ENCODE data around the gene SGTA. TPM values are rescaled to one million over a fixed set of nuclear protein-coding genes. Genes with fewer than 3 reads are reported as not detected.

SGTA gene
- total and polyA plus RNA-seq, 4 donors, result 16.7 to 38.4 (median 21.0) TPM

- Histone ChIP-seq H3K9me3 (ENCODE audit: control insufficient read depth in 4 of 4, low read length in 3 of 4) (no peaks in the 10 kb centered on the region), H3K9ac (ENCODE audit: low read depth in 1 of 2, low read length in 2 of 2) (no peak overlapping the region), H3K4me1 (ENCODE audit: control insufficient read depth in 4 of 4, insufficient read depth in 4 of 4, low read length in 3 of 4) (peaks cover 0 to under 1% (median under 1%) of the 10 kb centered on the region in 4 donors), H3K36me3 (ENCODE audit: control insufficient read depth in 4 of 4, insufficient read depth in 3 of 4, low read depth in 1 of 4, low read length in 3 of 4) (peaks cover 0 to 52% (median 5%) of the 10 kb centered on the region in 4 donors), H3K27me3 (ENCODE audit: control insufficient read depth in 4 of 4, insufficient read depth in 4 of 4, low read length in 3 of 4) (no peaks in the 10 kb centered on the region), H3K4me3 (ENCODE audit: low read depth in 1 of 3, low read length in 3 of 3) (no peak overlapping the region), H3K27ac (ENCODE audit: low read depth in 1 of 2, low read length in 2 of 2) (no peak overlapping the region)
- no peak for DNase-seq (ENCODE audit: low spot score)
- TF ChIP-seq EGR1 (IDR thresholded peaks at IDR 0.05; ENCODE audit: low read depth in 2 of 2) (no peak), HNF4G (IDR thresholded peaks at IDR 0.05) (no peak), RXRA (IDR thresholded peaks at IDR 0.05) (no peak), FOXA2 (IDR thresholded peaks at IDR 0.05) (no peak), ATF3 (IDR thresholded peaks at IDR 0.05) (no peak), SP1 (IDR thresholded peaks at IDR 0.05) (no peak), YY1 (IDR thresholded peaks at IDR 0.05) (no peak), REST (IDR thresholded peaks at IDR 0.05) (no peak), HNF4A (conservative IDR thresholded peaks at IDR 0.05) (no peak)
- TF ChIP-seq, protein P1, sequence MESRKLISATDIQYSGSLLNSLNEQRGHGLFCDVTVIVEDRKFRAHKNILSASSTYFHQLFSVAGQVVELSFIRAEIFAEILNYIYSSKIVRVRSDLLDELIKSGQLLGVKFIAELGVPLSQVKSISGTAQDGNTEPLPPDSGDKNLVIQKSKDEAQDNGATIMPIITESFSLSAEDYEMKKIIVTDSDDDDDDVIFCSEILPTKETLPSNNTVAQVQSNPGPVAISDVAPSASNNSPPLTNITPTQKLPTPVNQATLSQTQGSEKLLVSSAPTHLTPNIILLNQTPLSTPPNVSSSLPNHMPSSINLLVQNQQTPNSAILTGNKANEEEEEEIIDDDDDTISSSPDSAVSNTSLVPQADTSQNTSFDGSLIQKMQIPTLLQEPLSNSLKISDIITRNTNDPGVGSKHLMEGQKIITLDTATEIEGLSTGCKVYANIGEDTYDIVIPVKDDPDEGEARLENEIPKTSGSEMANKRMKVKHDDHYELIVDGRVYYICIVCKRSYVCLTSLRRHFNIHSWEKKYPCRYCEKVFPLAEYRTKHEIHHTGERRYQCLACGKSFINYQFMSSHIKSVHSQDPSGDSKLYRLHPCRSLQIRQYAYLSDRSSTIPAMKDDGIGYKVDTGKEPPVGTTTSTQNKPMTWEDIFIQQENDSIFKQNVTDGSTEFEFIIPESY (IDR thresholded peaks at IDR 0.05), result no peak
- TF ChIP-seq, protein P2, sequence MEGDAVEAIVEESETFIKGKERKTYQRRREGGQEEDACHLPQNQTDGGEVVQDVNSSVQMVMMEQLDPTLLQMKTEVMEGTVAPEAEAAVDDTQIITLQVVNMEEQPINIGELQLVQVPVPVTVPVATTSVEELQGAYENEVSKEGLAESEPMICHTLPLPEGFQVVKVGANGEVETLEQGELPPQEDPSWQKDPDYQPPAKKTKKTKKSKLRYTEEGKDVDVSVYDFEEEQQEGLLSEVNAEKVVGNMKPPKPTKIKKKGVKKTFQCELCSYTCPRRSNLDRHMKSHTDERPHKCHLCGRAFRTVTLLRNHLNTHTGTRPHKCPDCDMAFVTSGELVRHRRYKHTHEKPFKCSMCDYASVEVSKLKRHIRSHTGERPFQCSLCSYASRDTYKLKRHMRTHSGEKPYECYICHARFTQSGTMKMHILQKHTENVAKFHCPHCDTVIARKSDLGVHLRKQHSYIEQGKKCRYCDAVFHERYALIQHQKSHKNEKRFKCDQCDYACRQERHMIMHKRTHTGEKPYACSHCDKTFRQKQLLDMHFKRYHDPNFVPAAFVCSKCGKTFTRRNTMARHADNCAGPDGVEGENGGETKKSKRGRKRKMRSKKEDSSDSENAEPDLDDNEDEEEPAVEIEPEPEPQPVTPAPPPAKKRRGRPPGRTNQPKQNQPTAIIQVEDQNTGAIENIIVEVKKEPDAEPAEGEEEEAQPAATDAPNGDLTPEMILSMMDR (IDR thresholded peaks at IDR 0.05; ENCODE audit: low read depth, low read length, missing input control), result no peak
- 96% methylated on average over 29 of the region's 29 CpGs for WGBS
Measured at GRCh38 chr19:2803486-2804155, 20.5 kb upstream of the SGTA start.

- Histone ChIP-seq H3K4me1 (ENCODE audit: control insufficient read depth in 4 of 4, insufficient read depth in 4 of 4, low read length in 3 of 4) (peaks cover 0 to 6% (median 4%) of the 10 kb centered on the region in 4 donors), H3K4me3 (ENCODE audit: low read depth in 1 of 3, low read length in 3 of 3) (no peak overlapping the region), H3K36me3 (ENCODE audit: control insufficient read depth in 4 of 4, insufficient read depth in 3 of 4, low read depth in 1 of 4, low read length in 3 of 4) (peaks cover 0 to 48% (median 6%) of the 10 kb centered on the region in 4 donors), H3K27ac (ENCODE audit: low read depth in 1 of 2, low read length in 2 of 2) (no peak overlapping the region), H3K9me3 (ENCODE audit: control insufficient read depth in 4 of 4, low read length in 3 of 4) (no peaks in the 10 kb centered on the region), H3K9ac (ENCODE audit: low read depth in 1 of 2, low read length in 2 of 2) (no peak overlapping the region), H3K27me3 (ENCODE audit: control insufficient read depth in 4 of 4, insufficient read depth in 4 of 4, low read length in 3 of 4) (no peaks in the 10 kb centered on the region)
- no peak for DNase-seq (ENCODE audit: low spot score)
- WGBS, result 98% methylated on average over 17 of the region's 17 CpGs
- TF ChIP-seq GABPA (IDR thresholded peaks at IDR 0.05 in 1 of 2, conservative IDR thresholded peaks at IDR 0.05 in 1 of 2) (no peak), NR2F2 (IDR thresholded peaks at IDR 0.05) (no peak), ATF3 (IDR thresholded peaks at IDR 0.05) (no peak), FOXA2 (IDR thresholded peaks at IDR 0.05) (no peak), FOXA1 (IDR thresholded peaks at IDR 0.05) (no peak), TAF1 (conservative IDR thresholded peaks at IDR 0.05) (no peak), YY1 (IDR thresholded peaks at IDR 0.05) (no peak), RAD21 (IDR thresholded peaks at IDR 0.05) (no peak), JUND (IDR thresholded peaks at IDR 0.05) (no peak), REST (IDR thresholded peaks at IDR 0.05) (no peak), EGR1 (IDR thresholded peaks at IDR 0.05; ENCODE audit: low read depth in 2 of 2) (no peak), SP1 (IDR thresholded peaks at IDR 0.05) (no peak)
- TF ChIP-seq, protein P1 (IDR thresholded peaks at IDR 0.05), result no peak
Measured at GRCh38 chr19:2802826-2803225, 19.8 kb upstream of the SGTA start.
